GM18520 (cell line): ENCODE results near the gene SSPN.

Experiments
- ATAC-seq: cut with Tn5 transposase; IDR thresholded peaks from one replicate; pipeline ENCODE4 v1.9.1; 2021; ENCODE audit not compliant: unreplicated experiment

Gene SSPN

DNA sequence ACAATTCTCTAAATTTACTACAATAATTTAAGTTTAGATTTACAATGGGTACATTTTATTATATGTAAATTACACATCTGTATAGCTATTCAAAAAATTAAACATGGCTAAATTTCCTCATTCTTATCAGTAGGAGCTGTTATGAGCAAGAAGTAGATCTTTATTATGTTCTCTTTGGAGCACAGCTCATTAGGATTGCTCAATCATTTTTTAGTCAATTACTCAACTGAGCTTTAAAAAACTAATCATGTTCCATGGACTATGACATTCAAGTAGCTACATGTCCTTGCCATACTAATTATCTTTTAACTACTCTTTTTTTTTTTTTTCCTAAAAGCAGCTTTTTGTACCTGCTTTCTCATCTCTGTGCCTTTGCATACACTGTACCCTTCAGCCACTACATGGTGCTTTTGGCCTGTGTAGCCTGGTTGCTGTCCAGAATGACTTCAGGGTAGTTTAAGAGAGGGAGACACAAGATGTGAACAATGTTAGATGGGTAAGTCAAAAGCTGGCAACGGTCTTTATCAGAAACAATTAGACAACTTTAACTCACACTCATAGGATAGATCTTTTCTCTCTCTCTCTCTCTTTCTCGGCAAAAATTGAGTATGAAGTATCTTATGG, 69.0 kb downstream of the SSPN start:
- no peak for ATAC-seq

DNA sequence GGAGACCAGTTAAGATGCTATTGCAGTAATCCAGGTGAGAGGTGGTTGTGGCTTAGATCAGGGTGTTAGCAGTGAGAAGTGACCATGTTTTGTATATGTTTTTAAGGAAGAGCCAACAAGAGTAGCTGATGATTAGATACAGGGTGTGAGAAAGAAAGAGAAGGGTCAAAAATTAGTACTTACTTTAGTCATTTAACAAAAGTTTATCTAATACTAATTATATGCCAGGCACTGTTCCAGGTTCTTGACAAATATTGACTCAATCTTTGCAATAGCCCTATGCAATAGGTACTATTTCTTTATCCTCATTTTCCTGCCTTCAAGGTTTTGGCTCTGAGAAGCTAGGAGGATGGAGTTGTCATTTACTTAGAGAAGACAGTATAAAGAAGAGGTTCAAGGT, 70.2 kb downstream of the SSPN start:
- no peak for ATAC-seq

DNA sequence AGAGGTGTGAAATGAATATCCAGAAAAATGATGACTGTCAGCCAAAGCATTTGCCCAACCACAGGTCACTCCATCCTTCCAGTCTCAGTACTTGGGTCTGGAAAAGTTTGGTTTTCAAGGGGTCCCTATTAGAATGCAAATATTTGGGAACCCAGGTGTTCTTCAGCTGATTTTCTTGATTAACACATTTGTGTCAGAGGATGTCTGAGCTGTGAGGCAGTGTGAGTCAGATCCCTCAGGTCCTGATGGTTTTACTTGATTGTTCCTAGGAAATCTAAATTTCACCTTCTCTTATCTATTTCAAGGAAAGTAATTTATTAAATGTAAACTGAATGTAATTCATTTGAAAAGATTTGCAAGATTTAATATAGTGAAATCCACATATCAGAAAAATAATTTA, 71.5 kb downstream of the SSPN start:
- no peak for ATAC-seq

DNA sequence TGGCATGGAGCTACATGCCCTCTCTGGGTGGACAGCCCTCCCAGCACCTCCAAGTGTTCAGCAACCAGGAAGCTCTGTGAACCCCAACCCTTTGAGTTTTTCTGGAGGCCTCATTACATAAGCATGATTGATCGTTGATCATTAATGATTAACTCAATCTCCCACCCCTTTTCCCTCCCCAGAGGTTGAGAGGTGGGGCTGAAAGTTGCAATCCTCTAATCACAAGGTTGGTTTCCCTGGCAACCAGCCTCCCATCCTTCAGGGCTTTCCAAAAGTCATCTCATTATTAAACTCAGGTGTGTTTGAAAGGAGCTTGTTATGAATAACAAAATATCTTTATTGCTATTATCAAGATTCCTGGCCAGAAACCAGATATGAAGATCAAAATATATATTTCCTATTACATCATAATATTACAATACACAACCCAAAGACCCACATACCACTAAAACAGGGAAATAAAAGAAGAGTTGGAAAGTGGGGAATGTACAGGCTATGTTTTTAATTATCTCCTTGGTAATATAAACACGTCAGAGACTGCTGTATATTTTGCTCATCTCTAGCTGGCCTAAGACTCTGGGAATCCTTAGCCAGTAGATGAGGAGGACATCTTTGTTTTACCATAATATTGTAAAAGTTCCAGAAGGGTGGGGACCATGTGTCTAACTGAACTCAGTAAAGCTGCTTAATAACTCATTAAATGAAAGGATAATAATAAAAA, 73.6 kb downstream of the SSPN start:
- ATAC-seq: no peak

DNA sequence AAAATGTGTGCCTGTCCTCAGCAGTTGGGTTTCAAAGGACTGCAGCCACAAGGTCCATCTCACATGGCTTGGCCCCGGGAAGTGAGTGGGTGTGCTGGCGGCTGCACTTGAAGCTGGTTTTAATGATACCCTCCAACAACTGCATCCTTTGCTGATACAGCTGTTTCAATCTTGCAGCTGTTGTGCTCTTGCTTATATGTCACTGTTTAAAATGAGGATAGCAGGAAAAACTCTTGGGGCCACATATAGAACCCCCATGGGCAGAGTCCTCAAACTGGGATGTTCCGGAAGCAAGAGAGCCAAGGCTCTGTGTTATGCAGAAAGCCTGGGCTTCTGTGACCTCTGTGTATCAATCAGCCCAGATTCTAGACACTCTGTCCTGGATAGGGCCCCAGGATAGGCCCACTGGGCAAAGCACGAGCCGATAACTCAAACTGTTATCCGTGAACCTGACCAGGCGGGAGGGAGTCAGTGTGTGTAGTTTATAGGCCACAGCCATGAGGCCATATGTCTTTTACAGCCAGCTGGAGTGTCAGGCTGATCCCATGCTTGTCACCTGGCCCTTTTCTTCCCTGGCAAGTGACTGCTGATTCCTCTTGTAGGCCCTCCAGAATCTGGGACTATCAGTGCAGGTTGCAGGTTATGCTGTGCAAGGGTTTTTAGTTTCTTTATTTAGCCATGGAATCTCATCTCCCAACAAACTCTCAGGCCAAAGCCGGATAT, 74.3 kb downstream of the SSPN start:
- no peak for ATAC-seq

DNA sequence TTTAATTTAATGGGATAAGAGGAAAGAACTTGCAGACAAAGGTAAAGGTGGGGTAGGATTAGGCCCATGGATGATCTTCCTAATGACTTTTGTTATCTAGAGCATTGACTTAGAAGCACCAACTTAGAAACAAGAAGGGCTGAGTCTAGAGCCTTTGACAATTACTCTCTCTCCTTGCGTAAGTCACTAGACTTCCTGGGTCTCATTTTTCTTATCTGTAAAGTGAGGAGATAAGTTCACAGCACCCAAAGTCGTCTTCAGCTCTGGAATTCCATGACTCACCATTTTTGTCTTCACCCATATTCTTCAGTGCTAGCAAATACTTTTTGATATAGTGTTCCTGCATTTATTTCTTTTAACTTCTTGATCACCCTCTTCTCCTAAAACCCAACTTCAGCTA, 75.7 kb downstream of the SSPN start:
- ATAC-seq: no peak

DNA sequence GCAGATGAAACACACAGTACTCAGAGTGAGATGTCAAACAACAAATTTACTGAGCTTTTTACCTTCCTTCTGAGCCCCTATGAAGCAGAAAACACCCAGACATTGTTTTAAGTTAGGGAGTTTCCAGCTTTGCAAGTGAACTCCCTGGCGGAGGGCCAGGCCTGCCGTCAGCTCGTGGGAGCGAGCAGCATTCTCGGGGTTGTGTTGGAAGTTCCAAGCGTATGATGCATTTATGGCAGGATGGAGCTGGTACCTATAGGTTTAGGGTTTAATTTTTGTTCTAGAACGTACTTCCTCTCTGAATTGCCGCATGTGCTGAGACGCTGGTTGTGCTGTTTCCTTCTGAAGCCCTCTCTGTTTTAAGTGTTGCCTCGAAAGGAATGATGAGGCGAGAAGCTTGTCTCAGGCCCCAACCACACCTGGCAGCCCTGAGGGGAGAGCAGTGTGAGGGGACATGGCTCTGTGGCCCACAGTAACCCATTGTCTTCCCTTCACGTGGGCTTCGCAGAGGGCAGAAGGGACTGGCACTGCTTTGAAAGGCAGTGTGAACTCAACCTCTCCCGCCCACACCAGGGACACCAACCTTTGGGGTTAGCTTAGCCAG, 76.6 kb downstream of the SSPN start:
- no peak for ATAC-seq

DNA sequence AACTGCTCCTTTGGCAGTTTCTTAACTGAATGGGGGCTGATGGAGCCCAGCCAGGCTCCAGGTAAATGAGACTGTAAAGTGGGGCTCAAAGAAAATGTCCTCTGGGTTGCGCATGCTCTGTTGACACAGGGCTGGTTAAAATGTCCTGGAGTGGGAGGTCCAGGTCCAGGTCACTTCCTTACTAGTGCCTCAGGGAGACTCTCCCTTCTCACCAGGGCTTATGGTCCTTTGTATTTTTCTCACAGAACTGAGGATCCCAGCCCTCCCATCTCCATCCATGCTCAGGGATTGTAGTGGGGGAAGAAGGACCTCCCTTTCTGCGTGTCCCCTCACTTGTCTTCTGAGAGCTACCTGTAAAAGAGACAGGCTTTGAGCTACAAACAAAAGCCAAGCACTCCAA, 77.5 kb downstream of the SSPN start:
- ATAC-seq: no peak

DNA sequence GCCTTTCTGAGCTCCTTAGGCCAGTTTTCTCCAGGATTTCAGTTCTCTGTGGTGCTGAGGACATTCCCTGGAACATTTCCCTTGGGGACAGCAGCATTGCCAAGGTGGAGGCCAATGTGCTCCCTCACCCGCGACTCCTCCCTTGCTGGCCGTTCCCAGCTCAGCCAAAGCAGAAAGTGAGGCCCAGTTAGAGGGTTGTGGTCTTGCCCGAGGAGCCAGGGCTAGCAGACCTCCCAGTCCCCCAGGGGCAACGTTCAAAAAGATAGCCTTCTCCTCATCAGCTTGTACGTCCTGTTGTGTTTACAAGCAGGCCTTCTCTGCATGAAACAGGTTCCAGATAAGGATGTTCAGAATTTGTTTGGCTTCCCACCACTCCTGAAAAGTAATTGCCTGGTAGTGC, 78.4 kb downstream of the SSPN start:
- no peak for ATAC-seq

DNA sequence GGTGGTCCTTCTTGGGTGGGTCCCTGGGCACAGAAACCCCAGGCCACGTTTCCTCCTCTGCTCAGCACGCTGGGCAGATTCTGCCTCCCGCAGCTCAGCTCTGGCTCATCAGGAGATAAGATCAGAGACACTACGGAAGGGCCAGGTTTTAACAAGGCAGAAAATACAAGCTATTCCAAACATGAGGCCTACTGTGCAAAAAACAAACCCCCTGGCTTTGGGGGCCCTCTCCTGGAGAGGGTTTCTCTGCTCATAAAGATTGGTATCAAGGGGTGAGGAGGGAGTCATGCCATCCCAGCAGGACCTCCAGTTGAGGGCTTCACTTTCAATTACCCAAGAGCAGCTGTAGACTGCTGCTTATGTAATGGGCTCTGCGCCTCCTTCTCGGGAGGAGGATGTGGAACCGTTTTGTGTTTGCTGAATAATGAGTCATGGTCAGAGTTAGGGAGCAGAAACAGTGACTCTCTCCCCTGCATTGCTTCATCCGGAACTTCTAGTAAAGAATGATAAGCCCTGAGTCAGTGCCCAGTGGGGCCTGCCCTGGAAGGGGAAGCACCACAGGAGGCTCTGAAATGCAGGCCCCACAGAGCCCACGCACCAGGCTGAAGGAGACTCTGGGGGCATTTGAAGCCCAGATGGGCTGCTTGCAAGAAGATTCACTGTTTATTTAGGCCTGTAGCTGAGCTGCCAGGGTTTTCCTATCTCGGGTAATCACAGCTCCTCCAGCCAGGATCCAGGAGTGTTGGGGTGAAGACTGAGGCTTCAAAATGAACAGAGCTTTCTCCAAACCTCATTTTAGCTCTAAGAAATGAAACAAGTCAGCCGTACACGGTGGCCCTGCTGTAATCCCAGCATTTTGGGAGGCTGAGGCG, 79.3 kb downstream of the SSPN start:
- peak; percentile 96 for ATAC-seq

DNA sequence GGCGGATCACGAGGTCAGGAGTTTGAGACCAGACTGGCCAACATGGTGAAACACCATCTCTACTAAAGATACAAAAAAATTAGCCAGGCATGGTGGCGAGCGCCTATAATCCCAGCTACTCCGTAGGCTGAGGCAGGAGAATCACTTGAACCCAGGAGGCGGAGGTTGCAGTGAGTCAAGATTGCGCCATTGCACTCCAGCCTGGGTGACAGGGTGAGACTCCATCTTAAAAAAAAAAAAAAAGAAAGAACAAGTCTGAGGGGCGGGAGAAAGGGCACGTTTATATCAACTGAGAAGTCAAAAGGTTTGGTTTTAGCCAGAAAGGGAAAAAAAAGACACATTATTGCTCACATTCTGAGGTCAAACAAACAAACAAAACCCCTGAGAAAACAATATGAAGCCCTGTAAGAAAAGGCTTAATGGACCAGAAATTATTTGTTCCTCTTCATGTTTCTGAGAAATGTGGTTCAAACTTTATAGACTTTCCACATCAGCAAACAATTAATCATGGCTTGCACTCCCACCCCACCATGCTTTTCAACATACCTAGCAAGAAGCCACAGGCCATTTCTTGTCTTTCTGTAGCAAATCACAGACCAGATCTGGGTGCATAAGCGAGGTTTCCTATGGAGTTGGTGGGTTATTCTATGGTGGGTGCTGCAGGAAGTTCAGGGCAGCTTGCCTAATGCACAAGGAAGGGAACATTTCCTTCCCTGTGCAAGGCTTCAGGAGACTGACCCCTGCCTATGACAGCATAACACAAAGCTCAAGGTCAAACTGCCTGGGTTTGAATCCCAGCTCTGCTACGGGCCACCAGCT, 80.1 kb downstream of the SSPN start:
- ATAC-seq: no peak

DNA sequence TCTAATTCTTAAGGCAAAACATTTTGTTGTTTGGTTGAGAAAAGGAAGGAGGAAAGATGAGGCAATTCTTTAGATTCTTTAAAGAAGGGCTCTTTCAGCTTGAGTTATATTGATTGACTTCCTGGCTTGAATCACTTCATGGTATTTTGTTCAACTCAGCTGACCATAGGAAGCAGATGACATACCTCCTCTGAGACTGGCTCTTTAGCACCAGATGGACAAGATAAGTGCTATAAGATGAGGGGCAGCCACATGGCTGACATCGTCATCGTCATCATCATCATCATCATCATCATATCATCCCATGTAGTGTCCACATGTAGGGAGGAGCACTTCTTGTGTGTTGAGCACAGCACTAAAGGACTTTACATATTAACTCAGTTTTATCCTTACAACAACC, 81.3 kb downstream of the SSPN start:
- no peak for ATAC-seq

DNA sequence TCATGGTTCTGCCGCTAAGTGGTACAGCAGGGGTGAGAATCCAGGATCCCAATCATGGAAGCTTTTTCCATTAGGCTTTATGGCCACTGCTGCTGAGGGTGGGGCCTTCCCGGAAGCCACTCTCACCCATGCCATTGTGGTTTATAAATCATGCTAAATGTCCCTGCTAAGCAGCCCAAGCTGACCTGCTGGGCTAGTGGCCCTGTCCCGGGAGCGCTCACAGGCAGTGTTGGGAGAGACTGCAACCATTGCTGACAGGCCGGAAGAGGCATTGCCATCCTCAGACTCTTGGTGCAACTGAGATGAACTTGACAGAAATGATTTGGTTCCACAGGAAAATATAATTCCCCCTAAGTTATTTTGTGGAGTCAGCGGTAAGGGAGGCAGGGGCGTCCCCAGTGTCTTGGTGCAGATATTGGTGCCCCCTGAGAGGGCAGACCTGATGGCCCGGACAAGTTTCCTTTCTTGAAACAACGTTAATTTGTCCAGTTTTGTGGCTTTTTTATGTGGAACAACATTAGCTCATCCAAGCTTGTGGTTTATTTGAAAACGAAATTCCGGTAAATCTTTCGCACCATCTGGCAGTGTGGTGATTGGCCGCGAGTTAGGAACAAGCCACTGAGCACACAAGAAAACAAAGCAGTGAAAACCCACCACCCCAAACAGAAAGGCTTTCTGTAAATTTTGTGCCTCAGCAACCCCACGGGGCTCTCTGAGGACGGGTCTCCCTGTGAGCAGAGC, 82.3 kb downstream of the SSPN start:
- no peak for ATAC-seq

DNA sequence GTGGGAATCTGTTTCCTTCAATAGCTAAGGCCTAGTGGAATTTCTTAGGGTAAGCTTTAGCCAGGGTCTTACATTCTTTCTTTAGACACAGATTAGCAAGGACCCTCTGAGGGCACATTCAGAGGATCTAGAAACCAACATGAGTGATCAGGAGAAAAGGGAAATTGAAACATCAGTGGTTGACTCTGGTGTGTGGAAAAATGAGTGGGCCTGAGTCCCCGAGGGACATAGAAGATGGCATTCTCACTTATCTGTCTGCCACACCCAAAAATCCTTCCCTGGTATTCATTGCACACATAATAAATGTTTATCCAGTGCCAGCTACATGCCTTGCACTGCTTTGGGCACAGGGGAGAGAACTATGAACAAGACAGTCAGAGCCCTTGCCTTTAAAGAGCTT, 82.9 kb downstream of the SSPN start:
- no peak for ATAC-seq

DNA sequence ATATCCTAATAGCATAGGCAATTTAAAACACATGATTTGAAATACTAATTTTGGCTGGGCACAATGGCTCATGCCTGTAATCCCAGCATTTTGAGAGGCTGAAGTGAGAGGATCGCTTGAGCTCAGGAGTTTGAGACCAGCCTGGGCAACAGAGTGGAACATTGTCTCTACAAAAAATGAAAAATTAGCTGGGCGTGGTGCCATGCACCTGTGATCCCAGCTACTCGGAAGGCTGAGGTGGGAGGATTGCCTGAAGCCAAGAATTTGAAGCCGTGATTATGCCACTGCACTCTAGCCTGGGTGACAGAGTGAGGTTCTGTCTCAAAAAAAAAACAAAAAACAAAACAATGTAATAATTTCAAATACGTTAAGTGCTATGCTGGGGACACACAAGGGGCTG, 83.3 kb downstream of the SSPN start:
- no peak for ATAC-seq

DNA sequence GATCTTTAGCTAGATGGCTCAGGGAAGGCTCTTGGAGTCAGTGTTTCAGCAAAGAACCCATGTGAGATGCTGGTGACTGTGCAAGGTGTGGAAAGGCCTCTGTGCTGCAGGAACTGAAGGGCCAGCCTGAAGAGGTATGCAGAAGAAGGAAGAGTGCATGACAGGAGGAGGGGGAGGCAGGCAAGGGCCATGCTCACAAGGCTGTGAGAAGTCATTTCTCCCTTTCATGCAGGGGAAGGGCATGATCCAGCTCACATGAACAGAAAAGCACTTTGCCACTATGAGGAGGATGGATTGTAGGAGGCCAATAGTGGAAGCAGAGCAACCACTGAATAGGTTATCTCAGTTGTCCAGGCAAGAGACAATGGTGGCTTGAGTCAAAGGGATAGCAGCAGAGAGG, 83.7 kb downstream of the SSPN start:
- no peak for ATAC-seq

DNA sequence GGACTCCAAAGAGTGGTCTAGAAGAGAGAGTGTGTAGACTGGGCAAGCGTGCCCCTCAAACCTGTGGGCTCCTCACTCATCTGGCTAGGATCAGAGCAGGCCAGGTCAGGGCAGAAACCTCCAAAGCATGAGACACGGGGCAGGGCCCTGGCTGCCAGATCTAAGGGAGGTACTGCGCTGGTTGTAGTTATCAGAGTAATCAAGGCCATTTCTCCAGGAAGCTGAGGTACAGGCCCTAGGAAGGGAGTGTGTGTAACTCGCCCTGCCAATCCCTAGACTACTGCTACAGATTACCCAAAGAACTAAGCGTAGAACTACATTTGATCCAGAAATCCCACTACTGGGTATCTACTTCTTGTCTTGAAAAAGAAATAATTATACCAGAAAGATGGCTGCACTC, 84.5 kb downstream of the SSPN start:
- ATAC-seq: no peak

DNA sequence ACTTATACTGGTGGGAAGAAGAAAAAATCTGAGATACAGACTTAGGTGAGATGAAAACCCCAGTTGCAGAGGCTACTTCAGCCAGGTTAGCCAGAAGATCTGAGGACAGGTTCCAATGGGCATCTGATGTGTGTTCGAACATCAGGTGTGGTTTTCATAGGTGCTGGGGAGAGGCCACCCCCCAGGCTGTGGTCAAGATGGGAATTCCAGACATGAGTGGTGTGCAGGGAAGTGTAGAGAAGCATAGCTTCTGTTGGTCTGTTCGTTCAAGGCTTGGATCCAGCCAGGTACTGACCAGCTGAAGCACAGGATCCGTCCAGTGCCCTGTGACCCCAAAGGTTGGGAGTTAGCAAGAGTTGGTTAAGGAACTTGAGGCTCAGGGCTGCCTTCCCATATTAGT, 85.5 kb downstream of the SSPN start:
- ATAC-seq: no peak

DNA sequence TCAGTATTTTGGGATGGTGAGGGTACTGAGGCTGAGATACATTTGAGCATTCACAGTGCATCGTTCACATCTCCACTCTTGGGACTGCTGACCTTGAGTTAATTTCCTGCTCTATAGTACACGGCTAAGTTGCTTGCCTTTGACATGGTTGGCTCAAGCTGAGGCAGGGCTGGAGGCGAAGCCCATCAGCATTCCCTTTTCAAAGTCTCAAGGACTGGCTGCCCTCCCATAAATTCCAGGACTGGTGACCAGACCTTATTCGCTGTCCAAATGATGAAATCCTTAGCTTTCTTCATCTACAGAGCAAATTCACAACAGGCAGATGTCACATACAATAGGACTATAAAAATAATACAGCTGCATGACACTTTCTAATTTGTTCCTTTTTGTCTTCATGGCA, 85.9 kb downstream of the SSPN start:
- no peak for ATAC-seq
